Astrocyte of the cerebellum (primary cell): ENCODE data around the gene ZFPM1.

ENCODE experiments used
- DNase-seq: peaks from one replicate; pipeline ENCODE4 v3.0.0-alpha.2; 2011; ENCODE audit warnings: low read depth
- H3K4me3 ChIP-seq: 2 replicates; pipeline ENCODE4 v1.5.1; 2011; ENCODE audit warnings: mild to moderate bottlenecking, low read depth, low read length, moderate library complexity
- in situ Hi-C: cut with HindIII; loops from 2 replicates; pipeline ENCODE4 v1.10.0; 2017; ENCODE audit warnings: low sequenced_read_pairs
- TF ChIP-seq, protein P1 (sequence below): IDR thresholded peaks from 2 replicates; pipeline ENCODE4 v1.5.1; 2012; ENCODE audit warnings: low read length, low read depth, moderate library complexity, mild to moderate bottlenecking; ENCODE audit errors: missing control alignments

Gene ZFPM1

DNA sequence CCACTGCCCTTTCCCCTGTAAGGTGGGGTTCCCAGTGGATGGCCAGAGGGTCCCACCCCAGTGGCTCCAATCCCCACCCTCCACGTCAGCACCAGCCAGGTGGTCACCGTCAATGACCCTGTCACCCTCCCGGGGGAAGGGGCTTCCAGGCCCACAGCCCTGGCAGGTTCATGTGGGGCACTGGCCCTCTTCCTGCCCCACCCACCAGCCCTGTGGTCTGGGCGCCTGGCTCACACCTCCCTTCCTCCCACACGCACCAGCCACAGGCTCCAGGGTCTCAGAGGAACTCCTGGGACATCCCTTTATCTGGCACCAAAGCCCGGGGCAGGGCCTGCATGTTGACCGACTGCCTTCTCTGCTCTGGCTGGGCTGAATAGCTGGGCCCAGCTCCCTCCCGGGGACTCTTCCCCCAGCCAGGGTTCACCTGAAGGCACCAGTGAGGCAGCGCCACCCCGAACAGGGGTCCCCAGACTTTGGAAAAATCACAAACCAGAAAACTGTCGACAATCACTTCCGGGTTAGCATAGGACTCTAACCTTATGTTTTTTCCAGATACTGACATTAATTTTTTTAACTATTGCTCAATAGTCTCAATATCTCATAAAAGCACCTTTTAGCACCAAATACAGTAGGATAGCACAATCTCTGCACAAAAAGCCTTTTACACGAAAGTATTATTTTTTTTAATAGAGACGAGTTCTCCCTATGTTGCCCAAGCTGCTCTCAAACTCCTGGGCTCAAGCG lies 95.2 kb downstream of the ZFPM1 start:
- H3K4me3 ChIP-seq, result no peak overlapping the region
- TF ChIP-seq, protein P1, sequence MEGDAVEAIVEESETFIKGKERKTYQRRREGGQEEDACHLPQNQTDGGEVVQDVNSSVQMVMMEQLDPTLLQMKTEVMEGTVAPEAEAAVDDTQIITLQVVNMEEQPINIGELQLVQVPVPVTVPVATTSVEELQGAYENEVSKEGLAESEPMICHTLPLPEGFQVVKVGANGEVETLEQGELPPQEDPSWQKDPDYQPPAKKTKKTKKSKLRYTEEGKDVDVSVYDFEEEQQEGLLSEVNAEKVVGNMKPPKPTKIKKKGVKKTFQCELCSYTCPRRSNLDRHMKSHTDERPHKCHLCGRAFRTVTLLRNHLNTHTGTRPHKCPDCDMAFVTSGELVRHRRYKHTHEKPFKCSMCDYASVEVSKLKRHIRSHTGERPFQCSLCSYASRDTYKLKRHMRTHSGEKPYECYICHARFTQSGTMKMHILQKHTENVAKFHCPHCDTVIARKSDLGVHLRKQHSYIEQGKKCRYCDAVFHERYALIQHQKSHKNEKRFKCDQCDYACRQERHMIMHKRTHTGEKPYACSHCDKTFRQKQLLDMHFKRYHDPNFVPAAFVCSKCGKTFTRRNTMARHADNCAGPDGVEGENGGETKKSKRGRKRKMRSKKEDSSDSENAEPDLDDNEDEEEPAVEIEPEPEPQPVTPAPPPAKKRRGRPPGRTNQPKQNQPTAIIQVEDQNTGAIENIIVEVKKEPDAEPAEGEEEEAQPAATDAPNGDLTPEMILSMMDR, result no peak
- in situ Hi-C loops, result no loop called here
- DNase-seq, result no peak

GRCh38 chr16:88548985-88549384 lies 95.9 kb downstream of the ZFPM1 start:
- no peak for DNase-seq
- TF ChIP-seq, protein P1, result no peak
- H3K4me3 ChIP-seq, result no peak overlapping the region
- in situ Hi-C loops, result no loop called here

DNA sequence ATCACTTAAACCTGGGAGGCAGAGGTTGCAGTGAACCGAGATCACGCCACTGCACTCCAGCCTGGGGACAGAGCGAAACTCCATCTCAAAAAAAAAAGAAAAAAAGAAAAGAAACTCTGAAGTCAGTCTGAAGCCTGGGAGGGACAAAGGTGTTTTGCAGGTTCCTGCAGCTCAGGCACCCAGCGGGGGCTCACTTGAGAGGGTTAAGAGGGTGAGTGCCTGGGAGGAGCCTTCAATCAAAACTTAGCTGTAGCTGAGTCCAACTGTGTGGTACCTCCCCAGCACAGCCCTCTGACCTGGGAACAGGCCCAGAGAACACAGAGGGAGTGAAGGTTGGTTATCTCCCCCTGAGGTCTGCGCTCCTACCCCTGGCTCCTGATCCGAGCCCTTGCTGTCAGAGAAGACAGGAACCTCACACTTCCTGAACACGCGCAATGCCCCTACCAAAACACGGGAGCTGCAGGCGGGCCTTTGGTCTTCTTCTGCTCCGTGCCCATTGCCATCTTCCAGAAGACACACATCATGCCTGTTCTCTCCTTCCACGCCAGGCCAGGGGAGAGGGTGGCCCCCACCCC lies 96.7 kb downstream of the ZFPM1 start:
- no peak overlapping the region for H3K4me3 ChIP-seq
- no peak for DNase-seq
- TF ChIP-seq, protein P1, result no peak
- in situ Hi-C loops, result no loop called here

- TF ChIP-seq, protein P1, result no peak
- no peak overlapping the region for H3K4me3 ChIP-seq
- in situ Hi-C loops, result no loop called here
- no peak for DNase-seq
Observed at GRCh38 chr16:88550246-88550661, 97.2 kb downstream of the ZFPM1 start.

- no peak for DNase-seq
- TF ChIP-seq, protein P1, result no peak
- no peak overlapping the region for H3K4me3 ChIP-seq
- in situ Hi-C loops, result no loop called here
Observed at GRCh38 chr16:88552166-88552565, 99.1 kb downstream of the ZFPM1 start.

DNA sequence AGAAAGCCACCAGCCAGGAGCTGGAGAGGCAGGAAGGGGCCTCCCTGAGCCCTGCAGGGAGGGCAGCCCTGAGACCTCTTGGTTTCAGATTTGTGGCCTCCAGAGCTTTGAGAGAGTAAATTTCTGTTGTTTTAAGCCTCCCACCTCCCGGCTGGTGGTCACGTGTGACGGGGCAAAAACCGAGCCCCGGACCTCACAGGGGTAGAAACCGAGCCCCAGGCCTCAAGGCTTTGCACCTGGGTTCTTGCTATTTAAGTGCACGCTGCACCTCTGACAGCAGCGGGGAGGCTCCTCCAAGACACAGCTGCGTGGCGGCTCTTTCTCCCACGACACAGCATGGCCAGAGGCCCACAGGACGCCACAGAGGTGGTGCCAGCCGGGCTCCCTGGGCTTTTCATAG lies 99.7 kb downstream of the ZFPM1 start:
- DNase-seq, result no peak
- TF ChIP-seq, protein P1, result no peak
- in situ Hi-C loops, result no loop called here
- H3K4me3 ChIP-seq, result no peak overlapping the region
